Retinal pigment epithelial cell (primary cell): ENCODE results near the gene SYCP2.

Experiments
- DNase-seq: peaks from one replicate; pipeline ENCODE4 v3.0.0-alpha.2; 2010; ENCODE audit warnings: low read depth
- H3K4me3 ChIP-seq: 2 replicates; pipeline ENCODE4 v1.5.1; 2011; ENCODE audit warnings: mild to moderate bottlenecking, low read length, control low read depth, moderate library complexity
- TF ChIP-seq, protein P1 (sequence below): conservative IDR thresholded peaks from 2 replicates; pipeline ENCODE4 v1.5.1; 2011; ENCODE audit warnings: low read depth, low read length, control low read depth, inconsistent platforms

SYCP2 gene

DNA sequence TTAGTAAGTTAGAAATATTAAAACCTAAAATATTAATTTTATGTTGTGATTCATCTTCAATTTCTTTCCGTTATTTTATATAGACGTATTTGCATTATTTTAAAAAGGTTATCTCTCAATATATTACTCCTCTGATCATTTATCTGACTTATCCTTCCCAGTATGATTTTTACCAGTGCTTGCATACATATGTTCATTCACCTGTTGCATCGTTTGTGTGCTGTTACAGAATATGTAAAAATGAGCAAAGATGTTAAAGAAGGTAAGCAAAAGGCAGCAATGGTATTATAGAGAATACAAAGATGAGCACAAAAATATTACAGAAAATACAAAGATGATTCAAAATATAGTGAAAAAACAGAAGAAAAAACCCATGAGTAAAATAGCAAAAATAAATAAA lies 48.9 kb downstream of the SYCP2 start:
- TF ChIP-seq, protein P1, sequence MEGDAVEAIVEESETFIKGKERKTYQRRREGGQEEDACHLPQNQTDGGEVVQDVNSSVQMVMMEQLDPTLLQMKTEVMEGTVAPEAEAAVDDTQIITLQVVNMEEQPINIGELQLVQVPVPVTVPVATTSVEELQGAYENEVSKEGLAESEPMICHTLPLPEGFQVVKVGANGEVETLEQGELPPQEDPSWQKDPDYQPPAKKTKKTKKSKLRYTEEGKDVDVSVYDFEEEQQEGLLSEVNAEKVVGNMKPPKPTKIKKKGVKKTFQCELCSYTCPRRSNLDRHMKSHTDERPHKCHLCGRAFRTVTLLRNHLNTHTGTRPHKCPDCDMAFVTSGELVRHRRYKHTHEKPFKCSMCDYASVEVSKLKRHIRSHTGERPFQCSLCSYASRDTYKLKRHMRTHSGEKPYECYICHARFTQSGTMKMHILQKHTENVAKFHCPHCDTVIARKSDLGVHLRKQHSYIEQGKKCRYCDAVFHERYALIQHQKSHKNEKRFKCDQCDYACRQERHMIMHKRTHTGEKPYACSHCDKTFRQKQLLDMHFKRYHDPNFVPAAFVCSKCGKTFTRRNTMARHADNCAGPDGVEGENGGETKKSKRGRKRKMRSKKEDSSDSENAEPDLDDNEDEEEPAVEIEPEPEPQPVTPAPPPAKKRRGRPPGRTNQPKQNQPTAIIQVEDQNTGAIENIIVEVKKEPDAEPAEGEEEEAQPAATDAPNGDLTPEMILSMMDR = no peak
- H3K4me3 ChIP-seq = no peak overlapping the region
- no peak for DNase-seq

- TF ChIP-seq, protein P1 = no peak
- H3K4me3 ChIP-seq = no peak overlapping the region
- no peak for DNase-seq
Measured at GRCh38 chr20:59880198-59880597, 53.2 kb downstream of the SYCP2 start.

DNA sequence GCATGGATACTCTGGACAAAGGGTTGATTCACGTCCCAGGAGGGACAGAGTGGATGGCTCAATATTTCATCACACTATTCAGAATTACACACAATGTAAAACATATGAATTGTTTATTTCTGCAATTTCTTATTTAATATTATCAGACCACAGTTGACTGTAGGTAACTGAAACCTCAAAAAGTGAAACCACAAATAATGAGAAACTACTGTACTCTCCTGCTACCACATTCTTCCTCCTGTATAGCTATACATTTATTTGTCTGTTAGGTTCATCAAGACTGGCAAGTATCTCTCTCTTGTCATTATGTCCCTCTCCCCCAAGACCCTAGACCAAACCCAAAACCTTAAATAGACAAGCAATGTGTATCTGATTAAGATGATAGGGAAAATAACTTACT lies 60.0 kb downstream of the SYCP2 start:
- TF ChIP-seq, protein P1 = no peak
- no peak for DNase-seq
- H3K4me3 ChIP-seq = no peak overlapping the region

DNA sequence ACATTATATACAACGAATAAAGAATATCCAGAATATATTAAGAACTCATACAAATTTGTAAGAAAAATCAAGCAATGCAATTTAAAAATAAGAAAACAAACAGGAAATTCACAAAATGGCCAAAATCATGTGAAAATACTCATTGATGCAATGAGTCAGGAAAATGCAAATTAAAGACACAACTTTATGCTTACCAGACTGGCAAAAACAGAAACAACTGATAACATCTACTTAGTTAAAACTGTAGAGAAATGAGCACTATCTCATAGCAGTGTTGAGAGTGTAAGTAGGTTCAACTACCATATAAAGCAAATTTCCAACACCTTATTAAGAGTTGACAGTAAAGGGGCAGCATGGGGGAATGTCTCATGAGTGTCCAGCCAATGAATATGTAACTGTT lies 62.3 kb downstream of the SYCP2 start:
- H3K4me3 ChIP-seq = no peak overlapping the region
- DNase-seq = no peak
- TF ChIP-seq, protein P1 = no peak

DNA sequence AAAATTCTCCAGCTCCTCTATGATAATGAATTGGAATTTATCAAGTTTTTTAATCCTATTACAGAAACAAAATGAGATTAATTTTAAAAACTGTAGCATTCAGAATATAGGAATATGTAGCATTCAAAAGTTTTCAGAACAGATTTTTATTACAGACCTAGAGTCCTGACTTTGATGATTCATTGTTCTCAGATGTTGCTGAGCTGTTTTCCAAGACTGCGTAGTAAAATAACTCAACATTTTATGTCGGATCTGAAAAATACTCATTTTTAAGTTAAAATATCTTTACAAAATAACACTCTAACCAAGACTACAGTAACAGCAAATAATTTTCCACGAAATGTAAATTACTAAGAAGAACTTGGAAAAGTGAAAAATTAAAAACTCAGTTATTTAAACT lies 67.1 kb downstream of the SYCP2 start:
- DNase-seq = no peak
- H3K4me3 ChIP-seq = no peak overlapping the region
- TF ChIP-seq, protein P1 = no peak

- TF ChIP-seq, protein P1 = no peak
- H3K4me3 ChIP-seq = no peak overlapping the region
- DNase-seq = no peak
Measured at GRCh38 chr20:59864726-59865125, 68.7 kb downstream of the SYCP2 start.

DNA sequence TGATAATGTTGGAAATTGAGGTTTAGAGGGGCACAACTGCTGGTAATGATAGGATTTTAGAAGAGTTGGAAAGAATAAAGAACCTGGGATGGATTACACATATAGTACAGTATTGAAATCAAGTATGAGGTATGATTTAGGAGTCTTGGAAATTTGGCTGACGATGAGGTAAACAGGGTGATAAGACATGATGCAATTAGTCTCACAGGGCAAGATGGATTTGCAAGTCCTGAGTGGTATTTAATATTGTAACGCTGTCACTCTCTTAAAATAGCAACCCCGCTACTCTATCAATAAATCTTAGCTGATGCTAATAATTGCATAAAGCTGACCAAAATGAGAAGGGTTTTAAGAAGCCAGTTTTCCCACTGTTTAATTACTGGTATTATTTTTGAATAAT lies 70.4 kb downstream of the SYCP2 start:
- DNase-seq = no peak
- H3K4me3 ChIP-seq = no peak overlapping the region
- TF ChIP-seq, protein P1 = no peak
